HepG2 (cell line): Measurements from ENCODE around the gene IL17RC. TPM values are rescaled to one million over a fixed set of nuclear protein-coding genes. Genes with fewer than 3 reads are reported as not detected.

Experiments used
- ARID2 ChIP-seq: sonication (generic); formaldehyde crosslinking; IDR thresholded peaks from 2 replicates; pipeline ENCODE4 v1.8.1; 2022; ENCODE audit warnings: mild to moderate bottlenecking, missing genetic modification reagents, borderline replicate concordance
- ATF1 ChIP-seq: IDR thresholded peaks from 2 replicates; pipeline ENCODE4 v1.6.1; 2016; ENCODE audit warnings: mild to moderate bottlenecking, control low read depth
- ATRX ChIP-seq: sonication (generic); formaldehyde crosslinking; IDR thresholded peaks from 2 replicates; pipeline ENCODE4 v1.4.0; 2020; ENCODE audit warnings: missing genetic modification reagents, borderline replicate concordance
- CHD2 ChIP-seq: IDR thresholded peaks from 2 replicates; pipeline ENCODE4 v1.6.1; 2011; ENCODE audit warnings: low read depth, low read length, improper control_type of control experiment
- GPN1 ChIP-seq: sonication (generic); formaldehyde crosslinking; IDR thresholded peaks from 2 replicates; pipeline ENCODE4 v1.5.1; 2020; ENCODE audit warnings: missing genetic modification reagents, borderline replicate concordance
- HDAC2 ChIP-seq: sonication (generic); formaldehyde crosslinking; IDR thresholded peaks from 2 replicates; pipeline ENCODE4 v1.4.0; 2020; ENCODE audit warnings: missing genetic modification reagents
- JUNB ChIP-seq: sonication (generic); formaldehyde crosslinking; IDR thresholded peaks from 2 replicates; pipeline ENCODE4 v1.8.0; 2022; ENCODE audit warnings: missing genetic modification reagents, mild to moderate bottlenecking, borderline replicate concordance
- JUND ChIP-seq: sonication (generic); formaldehyde crosslinking; IDR thresholded peaks from 2 replicates; pipeline ENCODE4 v1.8.0; 2022; ENCODE audit warnings: mild to moderate bottlenecking, missing genetic modification reagents
- NAIF1 ChIP-seq: sonication (generic); formaldehyde crosslinking; IDR thresholded peaks from 2 replicates; pipeline ENCODE4 v1.5.0; 2020; ENCODE audit warnings: mild to moderate bottlenecking, missing genetic modification reagents, borderline replicate concordance
- RBFOX2 ChIP-seq: fragments of 200-400 bp; formaldehyde crosslinking; IDR thresholded peaks from 2 replicates; pipeline ENCODE4 v1.6.1; 2017; ENCODE audit warnings: low read depth, mild to moderate bottlenecking, low read length
- SMAD3 ChIP-seq: sonication (generic); formaldehyde crosslinking; IDR thresholded peaks from 2 replicates; pipeline ENCODE4 v1.4.0; 2020; ENCODE audit warnings: missing genetic modification reagents
- ZBTB21 ChIP-seq: sonication (generic); formaldehyde crosslinking; IDR thresholded peaks from 2 replicates; pipeline ENCODE4 v1.4.0; 2020; ENCODE audit warnings: missing genetic modification reagents
- ZFAT ChIP-seq: sonication (generic); formaldehyde crosslinking; conservative IDR thresholded peaks from 2 replicates; pipeline ENCODE4 v1.8.1; 2023; ENCODE audit warnings: missing genetic modification reagents, inconsistent platforms
- ZNF282 ChIP-seq: fragments of 450-650 bp; IDR thresholded peaks from 2 replicates; pipeline ENCODE4 v1.6.1; 2018; ENCODE audit not compliant: partially characterized antibody
- ZNF432 ChIP-seq: sonication (generic); formaldehyde crosslinking; IDR thresholded peaks from 2 replicates; pipeline ENCODE4 v1.5.0; 2020; ENCODE audit warnings: missing genetic modification reagents, mild to moderate bottlenecking, borderline replicate concordance
- ZNF546 ChIP-seq: sonication (generic); formaldehyde crosslinking; conservative IDR thresholded peaks from 2 replicates; pipeline ENCODE4 v1.8.1; 2023; ENCODE audit warnings: mild to moderate bottlenecking, missing genetic modification reagents
- ZNF563 ChIP-seq: sonication (generic); formaldehyde crosslinking; IDR thresholded peaks from 2 replicates; pipeline ENCODE4 v1.8.0; 2022; ENCODE audit warnings: mild to moderate bottlenecking, moderate library complexity, missing genetic modification reagents
- ZNF652 ChIP-seq: IDR thresholded peaks from 2 replicates; pipeline ENCODE4 v1.6.1; 2016; ENCODE audit warnings: low read depth, borderline replicate concordance
- polyA plus RNA-seq, 8 experiments: library from polyadenylated mRNA; depleted of rRNA in 3 of 8; stranded (reverse) in 7 of 8; unstranded in 1 of 8; fragments of >200 nt; fragmentation: Illumina TruSeq in 4 of 8; extraction: Trizol in 4 of 8; gene quantifications; 2 replicates each; pipeline versions ENCODE4 v1.2.1 to v1.2.3, GENCODE V29; 2011 to 2016; ENCODE audit warnings: low read depth in 4 of 8, missing spikeins in 1 of 8, mixed read lengths in 1 of 8; ENCODE audit not compliant: insufficient read depth in 1 of 8
- total RNA-seq, 5 experiments: library from RNA; depleted of rRNA; stranded (reverse); fragments of >200 nt; fragmentation: Illumina TruSeq; extraction: Trizol; gene quantifications; 2 replicates each; pipeline ENCODE4 v1.2.3, GENCODE V29; 2016; ENCODE audit warnings: low read depth in 1 of 5
- TF ChIP-seq, protein P1 (sequence below): sonication (generic); formaldehyde crosslinking; IDR thresholded peaks from 2 replicates; pipeline ENCODE4 v1.4.0; 2020; ENCODE audit warnings: missing genetic modification reagents, mild to moderate bottlenecking, borderline replicate concordance
- TF ChIP-seq, protein P2 (sequence below): sonication (generic); formaldehyde crosslinking; IDR thresholded peaks from 2 replicates; pipeline ENCODE4 v1.5.0; 2020; ENCODE audit warnings: missing genetic modification reagents
- TF ChIP-seq, protein P3 (sequence below): IDR thresholded peaks from 2 replicates; pipeline ENCODE4 v1.6.1; 2018; ENCODE audit warnings: missing genetic modification reagents
- TF ChIP-seq, protein P4 (sequence below): sonication (generic); formaldehyde crosslinking; conservative IDR thresholded peaks from 2 replicates; pipeline ENCODE4 v1.8.1; 2023; ENCODE audit warnings: missing genetic modification reagents

IL17RC gene
- total and polyA plus RNA-seq, 2 of the 13 experiments (the other 11 are each of a cell fraction or from before 2014, with no cell fraction given), result 20.7 to 24.0 TPM

DNA sequence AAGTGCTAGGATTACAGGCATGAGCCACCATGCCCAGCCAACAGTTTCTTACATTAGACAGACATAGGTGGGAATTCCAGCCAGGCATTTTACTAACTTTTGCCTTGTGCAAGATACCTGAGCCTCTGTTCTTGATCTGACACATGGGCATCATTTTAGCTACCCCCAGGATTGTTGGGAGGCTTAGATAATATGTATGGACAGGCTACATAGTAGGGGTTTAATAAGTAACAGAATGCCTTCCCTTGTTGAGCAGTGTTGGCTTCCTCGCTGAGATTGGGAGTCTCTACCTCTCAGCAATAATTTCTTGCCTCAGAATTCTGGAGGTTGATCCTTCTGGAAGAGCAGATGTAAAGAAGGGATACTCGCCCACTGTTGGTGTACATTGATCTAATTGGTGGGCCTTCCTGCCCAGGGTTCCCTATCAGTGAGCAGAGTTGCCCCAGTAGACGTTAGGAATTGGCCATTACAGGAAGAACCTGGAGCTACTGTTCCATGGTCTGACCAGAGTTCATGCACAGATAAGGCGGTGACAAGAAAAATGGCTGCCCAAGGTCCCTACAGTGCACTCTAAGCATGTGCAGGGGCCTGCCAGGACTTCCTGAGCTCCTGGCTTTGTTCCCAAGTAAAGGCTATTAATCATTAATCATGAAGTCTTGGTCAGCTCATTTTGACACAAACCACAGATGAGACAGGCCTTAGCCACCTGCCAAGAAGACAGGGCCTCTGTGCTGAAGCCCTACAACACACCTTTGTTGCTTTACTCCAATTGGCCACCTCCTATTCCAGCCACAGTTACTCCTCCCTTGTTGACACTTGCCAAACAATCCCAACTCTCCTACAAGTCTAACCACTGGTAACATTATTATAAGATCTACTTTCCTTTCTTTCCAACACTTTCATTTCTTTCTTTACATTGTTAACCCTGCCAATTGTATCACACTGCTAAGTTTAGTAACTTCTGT lies 19.2 kb upstream of the IL17RC start (continued):
- TF ChIP-seq RBFOX2 (peak; percentile 70), ZNF432 (CRISPR knock-in tag) (no peak), ZNF563 (CRISPR knock-in tag) (no peak), CHD2 (no peak), JUNB (no peak), ARID2 (no peak; the same call in 1 of the 2 replicates), GPN1 (no peak), ZNF282 (no peak), ZNF652 (CRISPR knock-in tag) (no peak; the same call in 1 of the 2 replicates), NAIF1 (CRISPR knock-in tag) (no peak), ATF1 (CRISPR knock-in tag) (no peak; the same call in 1 of the 2 replicates), ZNF546 (CRISPR knock-in tag) (no peak), ZBTB21 (CRISPR knock-in tag) (no peak; the same call in 1 of the 2 replicates), JUND (CRISPR knock-in tag) (no peak), SMAD3 (peak; percentile 82), ZFAT (CRISPR knock-in tag) (no peak), HDAC2 (CRISPR knock-in tag) (no peak; the same call in none of the 2 replicates), ATRX (CRISPR knock-in tag) (no peak)
- TF ChIP-seq, protein P1, sequence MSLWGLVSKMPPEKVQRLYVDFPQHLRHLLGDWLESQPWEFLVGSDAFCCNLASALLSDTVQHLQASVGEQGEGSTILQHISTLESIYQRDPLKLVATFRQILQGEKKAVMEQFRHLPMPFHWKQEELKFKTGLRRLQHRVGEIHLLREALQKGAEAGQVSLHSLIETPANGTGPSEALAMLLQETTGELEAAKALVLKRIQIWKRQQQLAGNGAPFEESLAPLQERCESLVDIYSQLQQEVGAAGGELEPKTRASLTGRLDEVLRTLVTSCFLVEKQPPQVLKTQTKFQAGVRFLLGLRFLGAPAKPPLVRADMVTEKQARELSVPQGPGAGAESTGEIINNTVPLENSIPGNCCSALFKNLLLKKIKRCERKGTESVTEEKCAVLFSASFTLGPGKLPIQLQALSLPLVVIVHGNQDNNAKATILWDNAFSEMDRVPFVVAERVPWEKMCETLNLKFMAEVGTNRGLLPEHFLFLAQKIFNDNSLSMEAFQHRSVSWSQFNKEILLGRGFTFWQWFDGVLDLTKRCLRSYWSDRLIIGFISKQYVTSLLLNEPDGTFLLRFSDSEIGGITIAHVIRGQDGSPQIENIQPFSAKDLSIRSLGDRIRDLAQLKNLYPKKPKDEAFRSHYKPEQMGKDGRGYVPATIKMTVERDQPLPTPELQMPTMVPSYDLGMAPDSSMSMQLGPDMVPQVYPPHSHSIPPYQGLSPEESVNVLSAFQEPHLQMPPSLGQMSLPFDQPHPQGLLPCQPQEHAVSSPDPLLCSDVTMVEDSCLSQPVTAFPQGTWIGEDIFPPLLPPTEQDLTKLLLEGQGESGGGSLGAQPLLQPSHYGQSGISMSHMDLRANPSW (CRISPR knock-in tag), result no peak; the same call in 1 of the 2 replicates
- TF ChIP-seq, protein P2, sequence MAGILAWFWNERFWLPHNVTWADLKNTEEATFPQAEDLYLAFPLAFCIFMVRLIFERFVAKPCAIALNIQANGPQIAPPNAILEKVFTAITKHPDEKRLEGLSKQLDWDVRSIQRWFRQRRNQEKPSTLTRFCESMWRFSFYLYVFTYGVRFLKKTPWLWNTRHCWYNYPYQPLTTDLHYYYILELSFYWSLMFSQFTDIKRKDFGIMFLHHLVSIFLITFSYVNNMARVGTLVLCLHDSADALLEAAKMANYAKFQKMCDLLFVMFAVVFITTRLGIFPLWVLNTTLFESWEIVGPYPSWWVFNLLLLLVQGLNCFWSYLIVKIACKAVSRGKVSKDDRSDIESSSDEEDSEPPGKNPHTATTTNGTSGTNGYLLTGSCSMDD (CRISPR knock-in tag), result no peak
- TF ChIP-seq, protein P3, sequence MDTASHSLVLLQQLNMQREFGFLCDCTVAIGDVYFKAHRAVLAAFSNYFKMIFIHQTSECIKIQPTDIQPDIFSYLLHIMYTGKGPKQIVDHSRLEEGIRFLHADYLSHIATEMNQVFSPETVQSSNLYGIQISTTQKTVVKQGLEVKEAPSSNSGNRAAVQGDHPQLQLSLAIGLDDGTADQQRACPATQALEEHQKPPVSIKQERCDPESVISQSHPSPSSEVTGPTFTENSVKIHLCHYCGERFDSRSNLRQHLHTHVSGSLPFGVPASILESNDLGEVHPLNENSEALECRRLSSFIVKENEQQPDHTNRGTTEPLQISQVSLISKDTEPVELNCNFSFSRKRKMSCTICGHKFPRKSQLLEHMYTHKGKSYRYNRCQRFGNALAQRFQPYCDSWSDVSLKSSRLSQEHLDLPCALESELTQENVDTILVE, result no peak
- TF ChIP-seq, protein P4, sequence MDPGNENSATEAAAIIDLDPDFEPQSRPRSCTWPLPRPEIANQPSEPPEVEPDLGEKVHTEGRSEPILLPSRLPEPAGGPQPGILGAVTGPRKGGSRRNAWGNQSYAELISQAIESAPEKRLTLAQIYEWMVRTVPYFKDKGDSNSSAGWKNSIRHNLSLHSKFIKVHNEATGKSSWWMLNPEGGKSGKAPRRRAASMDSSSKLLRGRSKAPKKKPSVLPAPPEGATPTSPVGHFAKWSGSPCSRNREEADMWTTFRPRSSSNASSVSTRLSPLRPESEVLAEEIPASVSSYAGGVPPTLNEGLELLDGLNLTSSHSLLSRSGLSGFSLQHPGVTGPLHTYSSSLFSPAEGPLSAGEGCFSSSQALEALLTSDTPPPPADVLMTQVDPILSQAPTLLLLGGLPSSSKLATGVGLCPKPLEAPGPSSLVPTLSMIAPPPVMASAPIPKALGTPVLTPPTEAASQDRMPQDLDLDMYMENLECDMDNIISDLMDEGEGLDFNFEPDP, result no peak
